Mucosa of rectum (tissue), 2 donors: ENCODE results near the gene BICDL1.
A peak's percentile ranks its signal among the peaks of the same experiment; 100 is the strongest.

Source experiments
- H3K27ac ChIP-seq, 2 donors: one replicate each; pipeline ENCODE4 v1.7.0; 2013; ENCODE audit warnings: inconsistent platforms in 2 of 2, low read depth in 2 of 2, low read length in 2 of 2
- H3K27me3 ChIP-seq, 2 donors: one replicate each; pipeline ENCODE4 v1.7.0; 2013; ENCODE audit warnings: low read length in 2 of 2; ENCODE audit not compliant: control insufficient read depth in 2 of 2, insufficient read depth in 2 of 2
- H3K36me3 ChIP-seq, 2 donors: one replicate each; pipeline ENCODE4 v1.7.0; 2013; ENCODE audit warnings: low read length in 2 of 2; ENCODE audit not compliant: control insufficient read depth in 2 of 2, insufficient read depth in 2 of 2
- H3K4me1 ChIP-seq, 2 donors: one replicate each; pipeline ENCODE4 v1.7.0; 2013; ENCODE audit warnings: low read length in 2 of 2, mild to moderate bottlenecking in 1 of 2; ENCODE audit not compliant: control insufficient read depth in 2 of 2, insufficient read depth in 2 of 2
- H3K4me3 ChIP-seq, 2 donors: one replicate each; pipeline ENCODE4 v1.7.0; 2013; ENCODE audit warnings: low read length in 2 of 2
- H3K9ac ChIP-seq, 2 donors: one replicate each; pipeline ENCODE4 v1.7.0; 2013; ENCODE audit warnings: low read length in 2 of 2, low read depth in 1 of 2, mild to moderate bottlenecking in 1 of 2
- H3K9me3 ChIP-seq, 2 donors: one replicate each; pipeline ENCODE4 v1.7.0; 2013; ENCODE audit warnings: low read length in 2 of 2; ENCODE audit not compliant: control insufficient read depth in 2 of 2
- donor health status: healthy.
- donor health status: Normal muscosa, but diverticular disease.

The BICDL1 gene

GRCh38 chr12:120119271-120119973, 130.4 kb downstream of the BICDL1 start:
- Histone ChIP-seq H3K27ac (no peak overlapping the region), H3K4me1 (peaks cover 17 to 26% of the 10 kb centered on the region in 2 donors), H3K9ac (no peak overlapping the region), H3K4me3 (no peak overlapping the region), H3K9me3 (no peaks in the 10 kb centered on the region), H3K27me3 (no peaks in the 10 kb centered on the region), H3K36me3 (peaks cover 0 to 4% of the 10 kb centered on the region in 2 donors)

- Histone ChIP-seq H3K9ac (no peak overlapping the region), H3K36me3 (peaks cover 0 to 4% of the 10 kb centered on the region in 2 donors), H3K4me3 (no peak overlapping the region), H3K4me1 (peaks cover 4 to 9% of the 10 kb centered on the region in 2 donors), H3K9me3 (no peaks in the 10 kb centered on the region), H3K27me3 (no peaks in the 10 kb centered on the region), H3K27ac (no peak overlapping the region)
These were observed 132.3 kb downstream of the BICDL1 start for GRCh38 chr12:120121343-120121742.

- Histone ChIP-seq H3K36me3 (peaks cover 0 to 7% of the 10 kb centered on the region in 2 donors), H3K4me1 (peaks cover 4 to 9% of the 10 kb centered on the region in 2 donors), H3K27me3 (no peaks in the 10 kb centered on the region), H3K27ac (peak overlapping the region in 1 of 2 donors; percentile 32), H3K9me3 (no peaks in the 10 kb centered on the region), H3K9ac (no peak overlapping the region), H3K4me3 (no peak overlapping the region)
These were observed 132.8 kb downstream of the BICDL1 start for GRCh38 chr12:120121766-120122293.

GRCh38 chr12:120125029-120125428, 136.0 kb downstream of the BICDL1 start:
- peaks cover 18 to 33% of the 10 kb centered on the region in 2 donors for H3K36me3 ChIP-seq
- H3K4me3 ChIP-seq: no peak overlapping the region
- no peak overlapping the region for H3K27ac ChIP-seq
- H3K27me3 ChIP-seq: no peaks in the 10 kb centered on the region
- no peaks in the 10 kb centered on the region for H3K9me3 ChIP-seq
- no peak overlapping the region for H3K9ac ChIP-seq
- no peaks in the 10 kb centered on the region for H3K4me1 ChIP-seq

- H3K9me3 ChIP-seq: no peaks in the 10 kb centered on the region
- no peak overlapping the region for H3K9ac ChIP-seq
- H3K4me1 ChIP-seq: no peaks in the 10 kb centered on the region
- no peak overlapping the region for H3K4me3 ChIP-seq
- no peaks in the 10 kb centered on the region for H3K27me3 ChIP-seq
- H3K36me3 ChIP-seq: peaks cover 28 to 43% of the 10 kb centered on the region in 2 donors
- no peak overlapping the region for H3K27ac ChIP-seq
These were observed 137.0 kb downstream of the BICDL1 start for GRCh38 chr12:120125792-120126634.

GRCh38 chr12:120126635-120127005, 137.6 kb downstream of the BICDL1 start:
- no peaks in the 10 kb centered on the region for H3K4me1 ChIP-seq

GRCh38 chr12:120130011-120130410, 141.0 kb downstream of the BICDL1 start:
- Histone ChIP-seq H3K9ac (no peak overlapping the region), H3K36me3 (peaks cover 67 to 81% of the 10 kb centered on the region in 2 donors), H3K4me1 (no peaks in the 10 kb centered on the region), H3K4me3 (no peak overlapping the region), H3K27me3 (no peaks in the 10 kb centered on the region), H3K27ac (no peak overlapping the region), H3K9me3 (no peaks in the 10 kb centered on the region)

More at GRCh38 chr12:120126635-120127005, 137.6 kb downstream of the BICDL1 start:
- Histone ChIP-seq H3K27ac (no peak overlapping the region), H3K4me3 (no peak overlapping the region), H3K36me3 (peaks cover 34 to 49% of the 10 kb centered on the region in 2 donors), H3K9ac (no peak overlapping the region), H3K27me3 (no peaks in the 10 kb centered on the region), H3K9me3 (no peaks in the 10 kb centered on the region)

- Histone ChIP-seq H3K9ac (no peak overlapping the region), H3K4me1 (no peaks in the 10 kb centered on the region), H3K27ac (no peak overlapping the region)
These were observed 142.1 kb downstream of the BICDL1 start for GRCh38 chr12:120131116-120131515.

GRCh38 chr12:120132054-120132836, 143.2 kb downstream of the BICDL1 start:
- H3K4me1 ChIP-seq: no peaks in the 10 kb centered on the region
- no peak overlapping the region for H3K27ac ChIP-seq
- H3K36me3 ChIP-seq: peaks cover 87 to 88% of the 10 kb centered on the region in 2 donors
- H3K27me3 ChIP-seq: no peaks in the 10 kb centered on the region
- H3K9ac ChIP-seq: no peak overlapping the region
- no peaks in the 10 kb centered on the region for H3K9me3 ChIP-seq
- H3K4me3 ChIP-seq: no peak overlapping the region

More at GRCh38 chr12:120131116-120131515, 142.1 kb downstream of the BICDL1 start:
- H3K27me3 ChIP-seq: no peaks in the 10 kb centered on the region
- no peaks in the 10 kb centered on the region for H3K9me3 ChIP-seq
- H3K4me3 ChIP-seq: no peak overlapping the region
- H3K36me3 ChIP-seq: peaks cover 76 to 86% of the 10 kb centered on the region in 2 donors
